Activated CD8-positive, alpha-beta memory T cell treated with anti-CD3 and anti-CD28 coated beads, Interleukin-2, amount 50 U/mL, for 24 hours (primary cell): ENCODE results near the gene A2M.

Experiments used
- DNase-seq: peaks from one replicate; pipeline ENCODE4 v3.0.0-alpha.2; 2020; ENCODE audit errors: extremely low read depth

Gene A2M

DNA sequence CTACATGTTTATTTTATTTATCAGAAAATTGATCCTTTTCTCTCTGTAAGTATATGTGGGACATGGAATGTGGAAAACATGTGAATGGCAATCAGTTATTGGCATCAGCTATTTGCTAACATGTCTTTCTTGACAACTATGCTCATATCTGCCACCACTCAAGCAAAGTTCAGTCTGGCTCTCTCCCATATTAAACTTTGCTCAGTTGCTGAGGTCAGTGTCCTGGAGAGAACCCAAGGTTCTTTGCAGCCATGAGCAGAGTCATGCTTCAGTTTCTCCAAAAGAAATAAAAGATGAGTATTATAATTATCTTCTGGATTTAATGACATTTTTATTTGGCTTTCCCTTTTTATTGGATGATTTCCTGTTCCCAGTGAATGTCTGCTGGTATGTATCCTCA lies 42.6 kb downstream of the A2M start:
- no peak for DNase-seq

DNA sequence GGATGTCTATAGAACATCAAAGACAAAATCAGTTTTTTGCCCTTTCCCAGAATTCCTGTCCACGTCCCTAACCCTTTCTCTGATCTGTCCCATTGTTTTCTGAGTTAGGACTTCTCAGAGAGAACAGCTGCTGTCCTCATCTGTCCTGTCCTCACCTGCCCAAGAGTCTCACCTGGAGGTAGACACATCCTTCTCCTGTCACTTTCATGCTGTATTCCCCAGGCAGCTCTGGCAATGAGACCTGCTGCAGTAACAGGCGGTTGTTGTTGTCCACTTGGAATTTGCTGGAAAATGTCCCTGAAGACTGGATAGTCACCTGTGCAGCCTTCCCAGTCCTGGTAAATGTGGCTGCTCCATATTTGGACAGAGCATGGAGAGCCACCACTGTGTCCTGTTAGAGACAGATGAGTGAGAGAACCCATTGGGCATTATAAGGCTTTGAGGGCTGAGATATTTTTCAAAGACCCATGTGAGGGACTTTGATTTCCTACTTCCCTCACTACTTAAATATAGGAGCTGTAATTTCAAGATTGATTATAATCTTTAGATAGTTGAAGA lies 43.2 kb downstream of the A2M start:
- no peak for DNase-seq

DNA sequence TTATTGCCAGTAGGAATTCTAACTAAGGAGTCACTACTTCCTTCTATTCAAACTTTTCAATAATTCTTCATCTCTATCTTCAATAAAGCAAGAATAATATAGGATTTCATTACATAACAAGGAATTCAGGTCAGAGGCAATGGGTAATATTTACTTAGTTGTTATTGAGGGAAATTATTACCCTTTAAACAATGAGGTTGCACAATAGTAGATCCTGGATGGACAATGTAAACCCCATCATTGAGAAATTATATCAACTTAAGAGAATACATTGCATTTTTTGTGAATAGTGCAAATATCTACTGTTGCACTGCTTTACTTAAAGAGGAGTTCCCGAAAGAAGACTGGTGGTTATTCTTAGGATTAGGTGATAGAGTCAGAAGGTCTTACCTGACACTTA lies 43.8 kb downstream of the A2M start:
- no peak for DNase-seq

DNA sequence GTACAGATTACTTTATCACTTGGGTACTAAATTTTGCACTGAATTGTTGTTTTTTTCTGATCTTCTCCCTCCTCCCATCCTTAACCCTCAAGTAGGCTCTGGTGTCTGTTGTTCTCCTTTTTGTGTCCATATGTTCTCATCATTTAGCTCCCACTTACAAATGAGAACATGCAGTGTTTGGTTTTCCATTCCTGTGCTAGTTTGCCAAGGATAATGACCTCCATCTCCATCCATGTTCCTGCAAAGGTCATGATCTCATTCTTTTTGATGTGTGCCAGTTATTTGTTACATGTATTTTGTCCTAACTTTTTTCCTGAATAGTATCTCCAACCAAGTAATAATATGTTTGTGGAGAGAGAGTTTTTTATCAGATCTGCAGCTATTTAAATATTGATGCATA lies 44.2 kb downstream of the A2M start:
- DNase-seq = no peak

DNA sequence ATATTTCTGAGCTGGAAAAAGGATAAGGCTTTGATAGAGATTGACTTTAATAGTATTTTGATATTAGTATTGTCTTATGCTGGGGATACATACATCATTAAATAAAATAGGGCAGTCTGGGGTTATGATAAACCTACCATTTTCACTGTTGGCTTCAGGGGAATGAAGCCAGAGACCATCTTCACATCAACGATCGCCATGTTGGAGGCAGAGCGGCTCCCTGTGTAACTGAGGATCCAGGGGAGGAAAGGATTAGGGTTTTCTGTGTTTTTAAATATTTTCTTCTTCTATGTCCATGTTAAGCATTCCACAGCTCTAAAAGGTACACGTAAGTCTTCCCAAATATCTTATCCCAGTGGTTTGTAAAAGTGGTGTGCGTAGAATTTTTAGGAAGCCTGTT lies 45.4 kb downstream of the A2M start:
- no peak for DNase-seq

DNA sequence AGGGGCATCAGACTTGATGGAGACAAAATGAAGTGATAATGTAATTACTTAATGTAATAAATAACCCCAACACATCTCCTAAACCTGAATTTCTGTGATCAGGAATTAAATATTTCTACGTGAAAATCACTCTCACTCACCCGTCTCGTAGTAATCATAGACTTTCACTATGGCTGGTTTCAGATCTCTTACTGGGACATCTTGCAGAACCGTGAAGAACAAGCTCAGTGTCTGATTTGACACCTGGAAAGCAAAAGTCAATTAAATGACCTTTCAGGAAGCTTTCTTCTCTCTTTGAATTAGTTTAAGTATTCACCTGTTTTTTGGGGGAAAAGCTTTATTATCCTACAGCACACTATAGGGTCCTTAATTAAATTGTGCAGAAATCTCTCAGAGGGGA lies 47.1 kb downstream of the A2M start:
- DNase-seq = no peak

DNA sequence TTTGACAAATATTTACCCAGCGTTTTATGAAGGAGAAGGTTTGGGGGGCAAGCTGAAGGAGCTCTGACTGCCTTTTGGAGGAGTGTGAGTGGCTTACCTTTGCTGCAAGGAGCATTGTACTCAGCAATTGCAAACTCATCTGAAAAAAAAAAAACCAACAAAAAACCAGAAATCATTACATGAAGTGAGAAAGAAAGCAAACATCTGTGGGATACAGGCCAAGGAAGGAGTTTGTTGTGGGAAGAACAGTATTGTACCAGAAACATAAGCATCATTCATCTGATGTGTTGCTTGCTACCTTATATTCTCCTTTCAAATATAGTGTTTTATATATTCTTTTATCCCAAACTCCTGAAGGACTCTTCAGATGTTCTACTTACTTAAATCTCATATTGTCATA lies 47.6 kb downstream of the A2M start:
- no peak for DNase-seq

DNA sequence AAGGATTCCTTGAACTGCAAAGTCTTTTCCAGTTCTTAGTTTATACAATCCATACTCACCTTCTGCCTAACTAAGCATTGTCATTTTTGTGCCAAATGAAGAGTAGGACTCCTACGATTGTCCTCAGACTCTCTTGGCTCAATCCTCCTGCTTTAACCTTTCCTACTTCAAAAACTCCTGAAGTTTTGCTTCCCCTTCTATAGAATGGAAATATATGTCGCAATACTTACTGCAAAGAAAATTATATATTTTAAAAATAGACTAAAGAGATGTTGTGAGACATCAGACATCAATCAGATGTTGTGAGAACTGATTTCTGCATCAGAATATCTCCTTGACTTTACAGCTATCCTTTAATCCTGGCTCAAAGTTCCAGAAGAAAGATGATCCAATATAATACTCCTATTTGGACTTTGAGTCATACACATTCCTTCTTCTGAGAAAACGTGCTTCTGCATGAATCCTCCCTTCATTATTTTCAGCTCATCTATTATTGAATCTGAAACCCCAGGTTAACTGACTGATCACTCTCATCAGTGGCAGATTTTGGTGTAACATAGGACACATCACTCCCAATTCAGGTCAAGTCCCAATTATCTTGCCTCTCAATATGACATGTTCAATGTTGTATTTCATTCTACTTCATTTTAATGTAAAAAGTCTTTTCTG lies 48.8 kb downstream of the A2M start:
- no peak for DNase-seq

DNA sequence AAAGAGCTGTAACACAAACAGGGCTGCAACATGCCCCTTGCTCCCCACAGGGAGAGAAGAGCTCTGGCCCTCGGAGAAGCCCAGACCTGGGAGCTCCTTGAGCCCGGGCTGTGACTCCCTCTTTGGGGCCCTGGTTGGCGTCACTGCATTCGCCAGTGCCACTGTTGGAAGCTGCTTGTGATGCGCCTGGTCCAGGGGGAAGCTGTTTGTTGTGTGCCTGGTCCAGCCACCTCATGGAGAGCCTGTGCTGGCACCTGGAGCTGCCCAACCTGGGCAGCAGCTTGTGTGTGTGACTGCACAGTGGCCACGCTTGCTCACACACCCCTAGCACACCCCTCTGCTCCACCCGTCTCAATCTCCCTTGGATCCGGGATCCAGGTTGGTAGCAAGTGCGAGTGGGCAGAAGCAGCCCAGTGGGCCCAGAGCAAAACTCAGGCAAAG lies 49.5 kb downstream of the A2M start:
- no peak for DNase-seq

DNA sequence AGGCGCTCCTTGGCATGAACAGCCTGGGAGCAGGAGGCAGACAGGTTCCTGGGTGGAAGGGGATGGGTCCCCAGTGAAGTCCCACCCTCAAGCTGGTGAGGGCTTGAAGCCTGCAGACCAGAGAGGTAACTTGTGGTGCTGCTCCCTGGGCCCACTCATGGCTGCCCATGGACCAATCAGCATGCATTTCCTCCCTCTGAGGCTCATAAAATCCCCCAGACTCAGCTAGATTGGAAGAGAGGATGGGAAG lies 50.2 kb downstream of the A2M start:
- no peak for DNase-seq

DNA sequence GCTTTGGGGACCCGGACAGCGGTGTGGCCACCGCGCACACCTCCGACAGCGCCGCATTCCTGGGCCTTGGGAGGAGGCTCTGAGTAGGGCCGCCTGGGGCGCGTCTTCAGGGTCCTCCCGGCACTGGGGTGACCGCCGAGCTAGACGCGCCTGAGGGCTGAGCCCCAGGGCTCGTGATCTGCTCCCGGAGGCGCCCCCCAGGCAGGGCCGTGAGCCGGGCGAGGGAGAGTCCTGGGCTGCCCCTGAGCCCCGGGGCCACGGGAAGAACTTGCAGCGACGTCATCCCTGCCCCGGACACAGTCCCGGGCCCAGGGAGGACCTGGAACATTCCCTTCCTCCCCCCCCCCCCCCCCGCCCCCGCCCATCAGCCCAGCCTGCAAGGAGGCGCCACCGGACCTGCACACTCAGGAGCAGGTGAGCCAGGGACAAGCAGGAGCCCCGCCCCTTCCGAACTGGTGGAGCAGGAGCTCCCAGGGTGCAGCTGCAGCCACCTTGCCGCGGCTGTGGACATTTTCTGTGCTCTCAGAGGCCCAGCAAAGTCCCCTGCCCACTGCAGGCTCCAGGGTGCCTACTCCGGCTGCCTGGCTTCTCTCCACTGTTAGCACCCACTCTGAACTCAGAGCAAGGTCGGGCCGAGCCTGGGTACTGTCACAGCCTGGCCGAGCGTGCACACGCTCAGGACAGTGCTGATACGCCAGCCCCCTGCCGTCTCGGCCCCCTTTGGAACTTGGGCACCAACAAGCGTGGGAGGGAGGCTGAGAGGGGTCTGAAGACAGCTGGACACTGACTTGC lies 50.7 kb downstream of the A2M start:
- no peak for DNase-seq

DNA sequence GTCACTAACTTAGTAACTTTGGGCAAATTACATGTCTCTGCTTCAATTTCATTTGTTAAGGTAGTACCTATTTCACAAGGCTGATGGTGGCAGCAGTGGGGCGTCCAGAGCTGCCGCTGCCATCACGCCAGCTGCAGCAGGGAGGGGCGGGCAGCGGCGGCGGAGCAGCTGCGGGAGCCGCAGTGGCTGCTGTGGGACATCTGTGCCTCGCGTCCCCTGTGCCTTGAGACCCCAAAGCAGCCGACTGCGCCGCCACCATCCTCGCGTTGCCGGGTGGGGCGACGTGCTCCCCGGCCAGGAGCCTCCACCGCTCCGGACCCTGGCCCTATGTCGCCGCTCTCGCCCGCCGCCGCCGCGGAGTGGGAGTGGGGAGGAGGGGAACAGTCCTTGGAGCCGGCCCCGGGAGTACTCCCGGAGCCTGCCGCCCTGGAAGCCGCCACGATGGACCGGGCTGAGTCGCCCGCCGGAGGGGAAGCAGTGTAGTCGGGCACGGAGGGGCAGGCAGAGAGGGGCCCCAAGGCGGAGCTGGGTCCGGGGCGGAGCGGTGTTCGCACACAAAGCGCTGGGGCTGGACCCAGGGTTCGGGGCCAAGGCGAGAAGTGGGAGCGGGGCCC lies 51.4 kb downstream of the A2M start:
- DNase-seq = no peak

DNA sequence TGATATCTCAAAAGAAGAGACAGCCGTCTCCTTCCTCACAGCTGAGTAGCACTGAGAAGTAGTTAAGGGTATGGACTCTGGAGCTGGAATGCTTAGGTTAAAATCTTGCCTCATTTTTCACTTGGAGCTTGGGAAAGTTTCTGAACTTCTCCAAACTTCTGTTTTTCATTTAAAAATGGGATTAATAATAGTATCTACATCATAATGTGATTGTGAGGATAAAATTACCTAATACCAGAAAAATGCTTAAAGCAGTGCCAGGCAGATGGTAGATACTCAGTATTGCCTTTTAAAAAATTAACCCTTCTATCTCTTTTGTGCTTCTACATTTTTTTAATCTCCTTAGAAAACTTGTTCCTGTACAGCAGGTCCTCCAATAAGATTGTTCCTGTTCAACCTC lies 63.1 kb downstream of the A2M start:
- no peak for DNase-seq

DNA sequence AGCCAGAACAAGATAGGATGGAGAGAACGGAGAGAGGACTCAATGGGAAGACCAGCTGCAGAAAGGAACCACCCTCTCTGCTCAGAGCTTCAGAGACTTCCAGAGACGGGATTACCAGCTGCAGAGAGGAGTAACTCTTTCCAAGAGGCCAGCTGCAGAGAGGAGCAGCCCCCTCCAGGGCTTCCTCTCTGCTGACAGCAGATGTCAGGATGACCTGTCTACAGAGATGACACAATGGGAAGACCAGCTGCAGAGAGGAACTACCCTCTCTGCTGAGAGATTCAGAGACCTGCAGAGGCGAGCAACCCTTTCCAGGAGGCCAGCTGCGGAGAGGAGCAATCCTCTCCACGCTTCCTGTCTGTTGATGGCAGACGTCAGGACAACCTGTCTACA lies 64.6 kb downstream of the A2M start:
- no peak for DNase-seq

DNA sequence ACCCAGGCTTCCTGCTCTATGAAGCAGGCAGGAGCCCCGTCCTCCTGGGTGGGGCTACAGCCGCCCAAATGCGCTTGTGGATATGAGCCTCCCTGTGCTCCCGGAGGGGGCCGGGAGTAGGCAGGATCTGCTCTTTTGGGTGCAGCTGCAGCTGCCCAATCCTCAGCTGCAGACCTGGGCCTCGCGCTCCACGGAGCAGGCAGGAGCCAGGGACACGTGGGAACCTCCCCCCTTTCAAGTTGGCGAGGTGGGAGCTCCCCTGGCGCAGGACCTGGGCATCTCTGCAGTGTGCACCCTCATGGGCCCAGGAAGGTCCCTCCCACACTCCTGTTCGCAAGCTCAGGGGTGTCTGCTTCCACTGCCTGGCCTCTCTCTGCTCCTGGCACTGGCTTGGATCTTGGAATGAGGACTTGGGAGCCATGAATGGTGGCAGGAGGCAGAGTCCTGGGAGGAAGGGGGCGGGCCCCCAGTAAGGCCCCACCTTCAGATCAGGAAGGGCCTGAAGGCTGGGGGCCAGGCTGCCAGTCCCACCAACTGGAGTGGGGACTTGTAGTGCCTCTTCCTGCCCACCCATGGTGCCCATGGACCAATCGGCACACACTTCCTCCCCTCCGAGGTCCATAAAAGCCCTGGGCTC lies 65.1 kb downstream of the A2M start:
- DNase-seq = no peak

DNA sequence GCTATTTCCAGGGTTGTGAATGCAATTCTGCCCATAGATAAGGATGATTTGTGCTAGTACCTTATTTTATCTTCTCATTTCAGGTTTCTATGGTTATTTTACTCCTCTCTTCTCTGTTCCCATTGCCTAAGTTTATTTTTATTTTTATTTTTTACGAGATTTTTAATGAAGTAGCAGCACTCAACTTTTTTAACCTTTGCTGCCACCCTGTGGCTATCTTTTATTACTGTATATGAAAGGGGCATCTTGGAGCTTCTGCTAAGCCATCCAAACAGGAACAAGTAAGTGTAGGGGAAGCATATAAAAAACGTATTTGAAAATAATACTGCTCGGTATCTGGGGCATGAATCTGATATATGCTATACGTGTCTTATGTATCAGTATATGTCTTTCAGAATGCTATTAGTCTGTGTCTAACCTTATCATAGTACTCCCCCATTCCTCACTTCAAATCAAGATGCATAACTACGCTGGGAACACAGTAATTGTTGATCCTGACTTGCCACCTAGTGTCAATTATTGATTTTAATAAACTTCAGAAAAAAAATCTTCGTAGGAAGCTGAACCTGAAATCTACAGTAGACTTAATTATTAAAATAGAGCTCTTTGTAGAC lies 66.1 kb downstream of the A2M start:
- no peak for DNase-seq

DNA sequence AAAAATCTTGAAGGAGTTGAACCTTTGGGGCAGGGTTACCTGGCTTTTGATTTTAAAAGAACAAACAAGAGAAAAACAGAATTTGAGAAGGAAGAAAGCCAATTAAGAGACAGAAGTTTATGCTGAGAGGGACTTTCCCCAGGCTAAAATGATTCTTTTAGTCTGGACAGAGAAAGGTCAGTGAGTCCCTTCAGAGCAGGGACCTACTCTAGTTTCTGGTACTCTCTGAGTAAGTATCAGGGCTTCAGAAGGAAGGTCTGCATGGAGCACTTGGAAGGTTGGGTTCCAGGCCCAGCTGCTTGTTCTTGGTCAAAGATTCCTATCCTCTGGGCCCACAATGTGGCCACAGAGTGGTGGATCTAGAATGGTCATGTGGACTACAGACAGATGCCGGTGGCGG lies 66.8 kb downstream of the A2M start:
- DNase-seq = no peak

DNA sequence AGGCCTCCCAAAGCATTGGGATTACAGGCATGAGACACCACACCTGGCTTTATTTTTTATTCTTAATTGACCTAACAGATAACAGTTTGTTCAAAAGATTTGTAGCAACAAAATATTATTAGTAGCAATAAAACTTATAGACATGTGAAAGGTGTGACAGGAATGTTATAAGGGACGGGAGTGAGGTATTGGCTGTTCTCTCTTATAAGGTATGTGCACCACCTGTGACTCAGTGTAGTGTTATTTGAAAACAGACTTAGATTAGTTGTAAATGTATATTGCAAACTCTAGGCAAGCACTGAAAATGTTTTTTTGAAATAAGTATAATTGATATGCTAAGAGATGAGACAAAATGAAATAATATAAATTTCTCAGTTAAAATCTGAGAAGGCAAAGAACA lies 68.6 kb downstream of the A2M start:
- no peak for DNase-seq

DNA sequence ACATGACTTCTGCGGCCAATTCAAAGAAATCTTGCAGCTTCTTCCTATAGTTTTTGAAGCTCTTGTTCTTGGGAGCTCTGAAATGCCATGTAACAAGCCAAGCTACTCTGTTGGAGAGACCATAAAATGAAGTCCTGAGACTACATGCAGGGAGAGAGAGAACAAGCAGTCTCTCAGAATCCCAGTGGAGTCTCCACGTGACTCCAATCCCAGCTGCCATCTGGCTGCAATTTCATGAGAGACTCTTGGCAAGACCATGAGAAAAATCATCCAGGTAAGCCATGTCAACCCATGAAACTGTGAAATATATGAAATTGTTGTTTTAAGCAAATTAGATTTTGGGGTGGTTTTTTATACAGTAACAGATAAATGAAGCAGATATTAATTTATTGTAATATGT lies 72.0 kb downstream of the A2M start:
- DNase-seq = no peak

DNA sequence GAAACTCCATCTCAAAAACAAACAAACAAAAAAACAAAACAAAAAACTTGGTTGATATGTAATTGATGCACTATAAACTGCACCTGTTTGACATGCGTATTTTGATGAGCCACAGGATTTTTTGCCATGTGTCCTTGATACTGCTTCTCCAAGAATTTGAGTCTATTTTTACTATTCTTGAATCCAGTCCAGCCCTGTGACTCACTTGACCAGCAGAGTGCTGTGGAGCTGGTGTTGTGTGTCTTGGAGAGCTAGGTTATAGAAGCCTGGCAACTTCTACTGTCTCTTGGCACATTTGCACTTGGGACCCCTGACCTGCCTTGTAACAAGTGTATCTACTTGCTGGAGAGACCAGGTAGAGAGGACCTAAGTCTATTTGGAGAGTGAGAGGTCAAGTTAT lies 74.4 kb downstream of the A2M start:
- DNase-seq = no peak

DNA sequence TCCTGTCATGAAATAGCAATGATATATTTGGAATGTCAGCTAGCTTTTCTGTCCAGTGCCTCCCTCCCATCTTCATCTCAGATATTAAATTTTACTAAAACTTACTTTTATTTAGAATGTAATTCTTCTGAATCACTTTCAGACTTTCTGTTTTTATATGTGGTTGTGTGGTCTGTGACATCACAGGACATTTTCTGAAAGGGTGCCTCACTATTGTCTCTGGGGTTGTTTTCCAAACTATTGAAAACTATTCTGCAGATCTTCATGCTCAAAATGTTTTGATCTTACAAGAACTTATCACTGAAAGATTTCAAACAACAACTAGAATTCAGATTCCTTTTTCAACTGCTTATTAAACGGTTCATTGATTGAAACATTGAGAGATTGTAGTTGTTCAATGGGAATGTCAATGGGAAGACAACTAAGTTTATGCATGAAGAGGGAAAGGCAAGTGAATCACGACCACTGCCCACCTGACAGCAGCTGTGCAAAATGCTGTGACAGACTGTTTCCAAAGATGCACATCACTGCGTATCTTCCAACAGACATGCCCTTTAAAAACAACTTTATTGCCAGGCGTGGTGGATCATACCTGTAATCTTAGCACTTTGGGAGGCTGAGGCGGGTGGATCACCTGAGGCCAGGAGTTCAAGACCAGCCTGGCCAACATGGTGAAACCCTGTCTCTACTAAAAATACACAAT lies 75.1 kb downstream of the A2M start:
- no peak for DNase-seq
